Activated CD4-positive, alpha-beta T cell treated with anti-CD3 and anti-CD28 coated beads for 36 hours (primary cell): Measurements from ENCODE around the gene TFF2. TPM values are rescaled to one million over a fixed set of nuclear protein-coding genes. Genes with fewer than 3 reads are reported as not detected.
A peak's percentile ranks its signal among the peaks of the same experiment; 100 is the strongest.

Source experiments
- ATAC-seq: fragments of 200-7000 bp; cut with Tn5 transposase; one replicate; pipeline ENCODE4 v1.10.0; 2021; ENCODE audit warnings: mild to moderate bottlenecking, moderate library complexity
- CTCF ChIA-PET: fragments of 350-600 bp; sonication (Branson Sonifier 250); formaldehyde crosslinking; loops from one replicate; lab custom pipeline; 2021; ENCODE audit warnings: antibody characterized with exemption; lab: Charles Lee
- POLR2A ChIA-PET: fragments of 350-600 bp; sonication (Branson Sonifier 250); formaldehyde crosslinking; loops from one replicate; lab custom pipeline; 2021; ENCODE audit warnings: antibody characterized with exemption, inconsistent platforms; lab: Charles Lee
- DNase-seq: peaks from one replicate; pipeline ENCODE4 v3.0.0-alpha.2; 2020
- H3K27ac Mint-ChIP-seq: one replicate; pipeline ENCODE4 v1.8.0; 2021; ENCODE audit warnings: mixed read lengths
- H3K27me3 Mint-ChIP-seq: one replicate; pipeline ENCODE4 v1.8.0; 2021; ENCODE audit warnings: mixed read lengths
- H3K36me3 Mint-ChIP-seq: one replicate; pipeline ENCODE4 v1.8.0; 2021; ENCODE audit warnings: low read depth, mixed read lengths
- H3K4me1 Mint-ChIP-seq: one replicate; pipeline ENCODE4 v1.8.0; 2021; ENCODE audit warnings: mixed read lengths
- H3K4me3 Mint-ChIP-seq: one replicate; pipeline ENCODE4 v1.8.0; 2021; ENCODE audit warnings: mild to moderate bottlenecking, moderate library complexity, mixed read lengths
- H3K9me3 Mint-ChIP-seq: one replicate; pipeline ENCODE4 v1.8.0; 2021; ENCODE audit warnings: low read depth, mixed read lengths
- intact Hi-C, 2 experiments: fragments of 100-400 bp; cut with DNase I in 1 of 2; cut with micrococcal nuclease in 1 of 2; formaldehyde crosslinking; loops; one replicate each; pipeline versions ENCODE4 v1.14.2 to v1.15.1; 2022 to 2024; cut with DNase I, micrococcal nuclease
- total RNA-seq, 2 experiments: library from RNA; stranded (reverse); gene quantifications; one replicate each; pipeline ENCODE4 v1.2.3, GENCODE V29; 2021

The TFF2 gene
- total RNA-seq, 2 experiments from 2014 or later: not detected

GRCh38 chr21:42343963-42344510 is 6.8 kb downstream of the TFF2 start:
- Mint-ChIP-seq H3K4me1 (peaks cover 4% of the 10 kb centered on the region), H3K9me3 (no peaks in the 10 kb centered on the region), H3K27ac (no peak overlapping the region), H3K4me3 (no peak overlapping the region), H3K27me3 (no peaks in the 10 kb centered on the region), H3K36me3 (no peaks in the 10 kb centered on the region)
- no peak for ATAC-seq
- ChIA-PET POLR2A (interaction anchor here (0.6 kb wide), 1 partner anchor 133 kb away, joined by 4 read pairs; no protein-coding TSS in a partner anchor), CTCF (interaction anchor here (0.7 to 0.8 kb wide), 3 partner anchors 10 to 735 kb away, joined by 3 to 4 read pairs (median 3); no protein-coding TSS in a partner anchor)
- intact Hi-C loops: no loop called here
- no peak for DNase-seq

GRCh38 chr21:42343556-42343955 is 7.2 kb downstream of the TFF2 start:
- ATAC-seq (no peak), DNase-seq (no peak)
- intact Hi-C loops: no loop called here
- Mint-ChIP-seq H3K27me3 (no peaks in the 10 kb centered on the region), H3K27ac (no peak overlapping the region), H3K4me1 (peaks cover 9% of the 10 kb centered on the region), H3K9me3 (no peaks in the 10 kb centered on the region), H3K36me3 (no peaks in the 10 kb centered on the region), H3K4me3 (no peak overlapping the region)
- ChIA-PET POLR2A (no interaction called here), CTCF (interaction anchor here (0.7 kb wide), 3 partner anchors 134 to 734 kb away, joined by 3 to 4 read pairs (median 3); no protein-coding TSS in a partner anchor)

- Mint-ChIP-seq H3K4me3 (no peak overlapping the region), H3K27me3 (no peaks in the 10 kb centered on the region), H3K4me1 (peaks cover 13% of the 10 kb centered on the region), H3K36me3 (no peaks in the 10 kb centered on the region), H3K9me3 (no peaks in the 10 kb centered on the region), H3K27ac (no peak overlapping the region)
- DNase-seq (no peak), ATAC-seq (no peak)
- intact Hi-C loops: no loop called here
- ChIA-PET POLR2A (no interaction called here), CTCF (interaction anchor here (0.6 to 0.7 kb wide), 3 partner anchors 41 to 734 kb away, joined by 3 to 4 read pairs (median 3); no protein-coding TSS in a partner anchor)
Observed at GRCh38 chr21:42343101-42343500, 7.7 kb downstream of the TFF2 start.

- Mint-ChIP-seq H3K27me3 (no peaks in the 10 kb centered on the region), H3K4me1 (peaks cover 21% of the 10 kb centered on the region), H3K36me3 (no peaks in the 10 kb centered on the region), H3K4me3 (no peak overlapping the region), H3K9me3 (no peaks in the 10 kb centered on the region), H3K27ac (no peak overlapping the region)
- no peak for DNase-seq
- ATAC-seq: no peak
- intact Hi-C loops: no loop called here
- ChIA-PET CTCF (interaction anchor here (0.7 to 1.0 kb wide), 3 partner anchors 15 to 22 kb away, joined by 3 read pairs; no protein-coding TSS in a partner anchor), POLR2A (no interaction called here)
Observed at GRCh38 chr21:42341776-42342542, 8.8 kb downstream of the TFF2 start.

- ATAC-seq: no peak
- no peak overlapping the region for H3K4me3 Mint-ChIP-seq
- H3K27ac Mint-ChIP-seq: no peak overlapping the region
- no peak for DNase-seq
- CTCF ChIA-PET: interaction anchor here (0.6 to 2.9 kb wide), 5 partner anchors 30 to 101 kb away, joined by 3 to 11 read pairs (median 4); no protein-coding TSS in a partner anchor
- H3K36me3 Mint-ChIP-seq: no peaks in the 10 kb centered on the region
- POLR2A ChIA-PET: no interaction called here
- peaks cover 21% of the 10 kb centered on the region for H3K4me1 Mint-ChIP-seq
- intact Hi-C loops: no loop called here
- H3K9me3 Mint-ChIP-seq: no peaks in the 10 kb centered on the region
- H3K27me3 Mint-ChIP-seq: peaks cover 2% of the 10 kb centered on the region
Observed at GRCh38 chr21:42340187-42341050, 10.4 kb downstream of the TFF2 start.

- Mint-ChIP-seq H3K4me3 (no peak overlapping the region), H3K27me3 (peaks cover 2% of the 10 kb centered on the region), H3K4me1 (peaks cover 21% of the 10 kb centered on the region), H3K27ac (no peak overlapping the region), H3K9me3 (no peaks in the 10 kb centered on the region), H3K36me3 (no peaks in the 10 kb centered on the region)
- POLR2A ChIA-PET: no interaction called here
- DNase-seq (no peak), ATAC-seq (peak; percentile 50)
- CTCF ChIA-PET: interaction anchor here (0.7 to 3.4 kb wide), 25 partner anchors 9 to 199 kb away, joined by 3 to 23 read pairs (median 4); partner anchors contain the start of genes TFF3 and UBASH3A
- intact Hi-C loops: loop anchor here (1.0 to 10.0 kb wide), 6 partner anchors 33 to 476 kb away; no protein-coding TSS in a partner anchor
Observed at GRCh38 chr21:42338729-42339715, 11.8 kb downstream of the TFF2 start.

- CTCF ChIA-PET: interaction anchor here (0.6 to 3.4 kb wide), 33 partner anchors 8 to 379 kb away, joined by 3 to 23 read pairs (median 3); partner anchors contain the start of genes TFF3 and UBASH3A
- intact Hi-C loops: loop anchor here (1.0 to 10.0 kb wide), 6 partner anchors 34 to 477 kb away; no protein-coding TSS in a partner anchor
- H3K36me3 Mint-ChIP-seq: no peaks in the 10 kb centered on the region
- POLR2A ChIA-PET: interaction anchor here (0.6 kb wide), 1 partner anchor 12 kb away, joined by 5 read pairs; no protein-coding TSS in a partner anchor
- no peaks in the 10 kb centered on the region for H3K9me3 Mint-ChIP-seq
- peak overlapping the region; percentile 6 for H3K4me3 Mint-ChIP-seq
- peaks cover 21% of the 10 kb centered on the region for H3K4me1 Mint-ChIP-seq
- peak; percentile 93 for DNase-seq
- ATAC-seq: peak; percentile 97
- peaks cover 2% of the 10 kb centered on the region for H3K27me3 Mint-ChIP-seq
- peak overlapping the region; percentile 69 for H3K27ac Mint-ChIP-seq
Observed at GRCh38 chr21:42337830-42338728, 12.7 kb downstream of the TFF2 start.

GRCh38 chr21:42337276-42337675 is 13.5 kb downstream of the TFF2 start:
- H3K27me3 Mint-ChIP-seq: peaks cover 2% of the 10 kb centered on the region
- ATAC-seq (no peak), DNase-seq (no peak)
- no peak overlapping the region for H3K4me3 Mint-ChIP-seq
- H3K36me3 Mint-ChIP-seq: no peaks in the 10 kb centered on the region
- POLR2A ChIA-PET: no interaction called here
- peak overlapping the region; percentile 69 for H3K27ac Mint-ChIP-seq
- CTCF ChIA-PET: interaction anchor here (0.6 to 3.4 kb wide), 22 partner anchors 7 to 378 kb away, joined by 3 to 23 read pairs (median 5); no protein-coding TSS in a partner anchor
- intact Hi-C loops: loop anchor here (5.0 to 10.0 kb wide), 4 partner anchors 35 to 478 kb away; no protein-coding TSS in a partner anchor
- H3K9me3 Mint-ChIP-seq: peaks cover 4% of the 10 kb centered on the region
- peaks cover 21% of the 10 kb centered on the region for H3K4me1 Mint-ChIP-seq

- intact Hi-C loops: loop anchor here (5.0 to 10.0 kb wide), 4 partner anchors 36 to 479 kb away; no protein-coding TSS in a partner anchor
- Mint-ChIP-seq H3K36me3 (no peaks in the 10 kb centered on the region), H3K9me3 (peaks cover 13% of the 10 kb centered on the region), H3K27me3 (peaks cover 2% of the 10 kb centered on the region), H3K4me3 (no peak overlapping the region), H3K27ac (no peak overlapping the region), H3K4me1 (peaks cover 21% of the 10 kb centered on the region)
- ChIA-PET CTCF (interaction anchor here (0.7 to 3.4 kb wide), 11 partner anchors 12 to 203 kb away, joined by 3 to 23 read pairs (median 4); no protein-coding TSS in a partner anchor), POLR2A (interaction anchor here (0.6 kb wide), 1 partner anchor 45 kb away, joined by 3 read pairs; no protein-coding TSS in a partner anchor)
- ATAC-seq: no peak
- no peak for DNase-seq
Observed at GRCh38 chr21:42336054-42336453, 14.7 kb downstream of the TFF2 start.
